ENCODE data around the gene PPP4R1.

GRCh38 chr18:9534844-9535243 lies 79.5 kb downstream of the PPP4R1 start:
- TF ChIP-seq CTCF (IDR thresholded peaks at IDR 0.05; ENCODE audit: low read depth, low read length) (no peak), POLR2A (IDR thresholded peaks at IDR 0.05; ENCODE audit: extremely low read depth, insufficient read length) (no peak), MYC (IDR thresholded peaks at IDR 0.05; ENCODE audit: low read depth, low read length) (no peak)
- TF ChIP-seq, protein P1, sequence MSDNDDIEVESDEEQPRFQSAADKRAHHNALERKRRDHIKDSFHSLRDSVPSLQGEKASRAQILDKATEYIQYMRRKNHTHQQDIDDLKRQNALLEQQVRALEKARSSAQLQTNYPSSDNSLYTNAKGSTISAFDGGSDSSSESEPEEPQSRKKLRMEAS (IDR thresholded peaks at IDR 0.05; ENCODE audit: low read depth, low read length) = no peak

All from NB4 (cell line).